HG02678 (cell line): ENCODE data around the gene ZNF460.

ENCODE experiments used
- ATAC-seq: cut with Tn5 transposase; IDR thresholded peaks from one replicate; pipeline ENCODE4 v1.9.1; 2021; ENCODE audit warnings: mild to moderate bottlenecking, moderate library complexity; ENCODE audit not compliant: unreplicated experiment

The ZNF460 gene

DNA sequence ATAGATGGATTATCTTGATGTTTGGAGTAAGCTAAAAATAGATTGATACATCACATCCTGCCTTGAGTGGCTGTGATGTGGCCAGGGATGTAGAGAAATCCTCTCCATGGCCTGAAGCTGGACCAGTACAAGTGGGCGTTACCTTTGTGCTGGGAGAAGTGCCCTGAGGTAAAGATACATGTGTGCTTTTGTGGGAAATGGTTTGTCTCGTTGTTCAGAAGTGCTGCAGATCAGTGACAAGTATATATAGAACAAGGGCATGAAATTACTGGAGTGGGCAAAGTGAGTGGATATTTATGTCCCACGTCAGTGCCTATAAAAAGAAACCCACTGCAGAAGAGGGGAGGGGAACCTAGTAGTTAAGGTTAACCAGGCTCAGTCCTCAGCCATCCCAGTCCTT is 58.6 kb downstream of the ZNF460 start:
- no peak for ATAC-seq

- no peak for ATAC-seq
These were observed 62.3 kb downstream of the ZNF460 start for GRCh38 chr19:57342582-57342981.
